CD4-positive, alpha-beta T cell treated with Interleukin-6 at 100 ng/mL for 8 hours (primary cell): ENCODE data around the gene MACROD2.

Experiments
- DNase-seq: peaks from one replicate; pipeline ENCODE4 v3.0.0-alpha.2; 2020; ENCODE audit warnings: mixed read lengths, low spot score

Gene MACROD2

GRCh38 chr20:15287329-15287728 lies 1292.0 kb downstream of the MACROD2 start:
- DNase-seq: no peak

- no peak for DNase-seq
Observed at GRCh38 chr20:15288106-15288505, 1292.8 kb downstream of the MACROD2 start.

GRCh38 chr20:15289337-15289736 lies 1294.0 kb downstream of the MACROD2 start:
- DNase-seq: no peak

GRCh38 chr20:15292405-15292804 lies 1297.1 kb downstream of the MACROD2 start:
- no peak for DNase-seq

- DNase-seq: no peak
Observed at GRCh38 chr20:15296422-15296821, 1301.1 kb downstream of the MACROD2 start.

GRCh38 chr20:15297059-15297875 lies 1302.0 kb downstream of the MACROD2 start:
- DNase-seq: no peak

GRCh38 chr20:15302075-15302474 lies 1306.8 kb downstream of the MACROD2 start:
- DNase-seq: no peak

GRCh38 chr20:15310361-15310760 lies 1315.0 kb downstream of the MACROD2 start:
- DNase-seq: no peak

- DNase-seq: no peak
Observed at GRCh38 chr20:15316556-15316955, 1321.2 kb downstream of the MACROD2 start.

- no peak for DNase-seq
Observed at GRCh38 chr20:15317546-15318232, 1322.4 kb downstream of the MACROD2 start.

GRCh38 chr20:15318682-15319081 lies 1323.4 kb downstream of the MACROD2 start:
- DNase-seq: no peak

- no peak for DNase-seq
Observed at GRCh38 chr20:15319439-15319838, 1324.1 kb downstream of the MACROD2 start.

- DNase-seq: no peak
Observed at GRCh38 chr20:15320941-15321340, 1325.6 kb downstream of the MACROD2 start.

- no peak for DNase-seq
Observed at GRCh38 chr20:15327123-15327522, 1331.8 kb downstream of the MACROD2 start.

GRCh38 chr20:15328084-15328483 lies 1332.8 kb downstream of the MACROD2 start:
- no peak for DNase-seq

- DNase-seq: no peak
Observed at GRCh38 chr20:15332711-15333160, 1337.4 kb downstream of the MACROD2 start.

- no peak for DNase-seq
Observed at GRCh38 chr20:15333170-15333569, 1337.9 kb downstream of the MACROD2 start.

- no peak for DNase-seq
Observed at GRCh38 chr20:15336011-15336410, 1340.7 kb downstream of the MACROD2 start.

GRCh38 chr20:15336536-15336935 lies 1341.2 kb downstream of the MACROD2 start:
- no peak for DNase-seq

- DNase-seq: no peak
Observed at GRCh38 chr20:15339264-15339663, 1343.9 kb downstream of the MACROD2 start.

- DNase-seq: no peak
Observed at GRCh38 chr20:15342991-15343523, 1347.7 kb downstream of the MACROD2 start.

GRCh38 chr20:15345287-15345686 lies 1350.0 kb downstream of the MACROD2 start:
- no peak for DNase-seq

- DNase-seq: no peak
Observed at GRCh38 chr20:15346657-15347280, 1351.5 kb downstream of the MACROD2 start.
